HG03469 (cell line): ENCODE measurements around the gene MYH1.
"Not testable (repeated sequence)": the region's sequence is repeated elsewhere in the genome, so short reads cannot be mapped to it uniquely, and the experiment has no call there.

Experiments used
- ATAC-seq: cut with Tn5 transposase; IDR thresholded peaks from one replicate; pipeline ENCODE4 v1.9.1; 2021; ENCODE audit warnings: mild to moderate bottlenecking, moderate library complexity, moderate number of reproducible peaks; ENCODE audit not compliant: unreplicated experiment

MYH1 gene

GRCh38 chr17:10518271-10519037, at the start of gene MYH1:
TSS of gene MYH1 (minus strand) at chr17:10518542. CDS start at chr17:10516642, 1,900 bp downstream.
- no peak for ATAC-seq

- ATAC-seq, result no peak
Observed at GRCh38 chr17:10563991-10564660, 45.8 kb upstream of the MYH1 start.

GRCh38 chr17:10558049-10558448, 39.7 kb upstream of the MYH1 start:
- no peak for ATAC-seq

GRCh38 chr17:10557422-10557821, 39.1 kb upstream of the MYH1 start:
- no peak for ATAC-seq

GRCh38 chr17:10556301-10557005, 38.1 kb upstream of the MYH1 start:
- ATAC-seq, result no peak

- ATAC-seq, result no peak
Observed at GRCh38 chr17:10550014-10550413, 31.7 kb upstream of the MYH1 start.

- ATAC-seq, result no peak
Observed at GRCh38 chr17:10549096-10549842, 30.9 kb upstream of the MYH1 start, which contains the start of gene MYH2. TSS of gene MYH2 (minus strand) at chr17:10549658. CDS start at chr17:10547920, 1,738 bp downstream.

- ATAC-seq, result no peak
Observed at GRCh38 chr17:10547351-10547750, 29.0 kb upstream of the MYH1 start.

GRCh38 chr17:10543486-10543885, 25.1 kb upstream of the MYH1 start:
- ATAC-seq, result not testable (repeated sequence)

- not testable (repeated sequence) for ATAC-seq
Observed at GRCh38 chr17:10541179-10541578, 22.8 kb upstream of the MYH1 start.

GRCh38 chr17:10532026-10532425, 13.7 kb upstream of the MYH1 start:
- no peak for ATAC-seq

- no peak for ATAC-seq
Observed at GRCh38 chr17:10527419-10527818, 9.1 kb upstream of the MYH1 start.

GRCh38 chr17:10526517-10526916, 8.2 kb upstream of the MYH1 start:
- ATAC-seq, result no peak

GRCh38 chr17:10523064-10523463, 4.7 kb upstream of the MYH1 start:
- ATAC-seq, result no peak

GRCh38 chr17:10521949-10522348, 3.6 kb upstream of the MYH1 start:
- ATAC-seq, result no peak

GRCh38 chr17:10516638-10517037, 1.7 kb downstream of the MYH1 start:
- ATAC-seq, result no peak

- no peak for ATAC-seq
Observed at GRCh38 chr17:10516065-10516464, 2.3 kb downstream of the MYH1 start.

GRCh38 chr17:10513299-10514067, 4.9 kb downstream of the MYH1 start:
- no peak for ATAC-seq

- ATAC-seq, result no peak
Observed at GRCh38 chr17:10512856-10513255, 5.5 kb downstream of the MYH1 start.

- ATAC-seq, result no peak
Observed at GRCh38 chr17:10499950-10500349, 18.4 kb downstream of the MYH1 start.
